HG03196 (cell line): ENCODE measurements around the gene ZNF746.

Experiments
- ATAC-seq: cut with Tn5 transposase; IDR thresholded peaks from one replicate; pipeline ENCODE4 v1.9.1; 2021; ENCODE audit not compliant: unreplicated experiment

Gene ZNF746

DNA sequence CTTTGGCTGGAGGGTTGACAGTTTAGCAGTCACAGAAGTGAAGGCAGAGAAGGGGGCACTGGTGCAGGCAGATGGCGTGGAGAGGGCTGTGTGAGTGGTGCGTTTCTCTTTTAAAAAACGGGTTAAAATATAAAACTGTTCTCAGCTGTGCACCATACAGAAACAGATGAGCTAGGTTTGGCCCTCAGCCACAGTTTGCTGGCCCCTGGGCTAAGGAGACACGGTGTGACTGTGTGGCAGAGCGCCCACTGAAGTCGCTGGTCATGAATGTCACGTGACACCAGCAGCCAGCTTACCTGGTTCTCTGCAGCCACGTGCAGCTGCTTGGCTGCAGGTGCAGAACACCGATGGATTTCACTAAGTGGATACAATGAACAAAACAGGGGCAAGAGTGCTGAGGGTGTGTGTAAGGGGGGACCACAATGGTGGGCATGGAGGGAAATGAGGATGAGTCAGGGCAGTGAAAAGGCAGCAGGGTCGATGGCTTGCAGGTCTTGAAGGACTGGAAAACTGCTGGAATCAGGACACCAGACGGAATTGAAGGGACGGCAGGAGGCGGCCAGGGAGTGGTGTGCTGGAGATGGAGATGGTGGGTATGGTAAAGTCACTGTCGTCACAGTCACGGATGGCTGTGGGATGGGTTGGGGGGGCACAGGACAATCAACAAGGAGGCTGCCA, 7.4 kb downstream of the ZNF746 start:
- ATAC-seq, result no peak

DNA sequence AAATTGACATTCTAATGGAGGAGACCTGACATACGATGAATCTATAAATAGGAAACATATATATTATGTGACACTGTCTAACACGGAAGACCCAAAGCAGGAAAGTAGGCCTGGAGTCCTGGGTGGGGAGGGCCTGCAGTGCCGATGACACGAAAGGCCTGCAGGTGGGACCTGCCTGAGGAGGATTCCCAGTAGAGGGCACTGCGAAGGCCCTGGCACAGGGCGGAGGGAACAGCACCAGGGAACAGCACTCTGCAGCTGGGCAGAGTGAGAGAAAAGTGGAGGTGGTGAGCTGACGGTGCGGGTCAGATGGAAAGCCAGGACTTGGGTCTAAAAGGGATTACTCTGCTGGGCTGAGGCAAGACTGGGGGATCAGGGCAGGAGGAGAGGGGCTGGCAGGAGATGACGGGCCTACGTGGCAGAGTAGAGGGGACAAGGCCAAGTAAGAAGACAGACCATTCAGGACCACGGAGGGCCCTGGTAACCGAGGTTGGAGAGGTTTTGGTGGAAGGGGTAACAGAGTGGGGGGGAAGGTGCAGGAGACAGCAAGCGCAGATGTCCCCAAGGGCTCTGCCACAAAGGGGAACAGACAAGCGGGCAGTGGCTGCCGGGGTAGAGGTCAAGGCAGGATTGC, 8.1 kb downstream of the ZNF746 start:
- ATAC-seq, result no peak

DNA sequence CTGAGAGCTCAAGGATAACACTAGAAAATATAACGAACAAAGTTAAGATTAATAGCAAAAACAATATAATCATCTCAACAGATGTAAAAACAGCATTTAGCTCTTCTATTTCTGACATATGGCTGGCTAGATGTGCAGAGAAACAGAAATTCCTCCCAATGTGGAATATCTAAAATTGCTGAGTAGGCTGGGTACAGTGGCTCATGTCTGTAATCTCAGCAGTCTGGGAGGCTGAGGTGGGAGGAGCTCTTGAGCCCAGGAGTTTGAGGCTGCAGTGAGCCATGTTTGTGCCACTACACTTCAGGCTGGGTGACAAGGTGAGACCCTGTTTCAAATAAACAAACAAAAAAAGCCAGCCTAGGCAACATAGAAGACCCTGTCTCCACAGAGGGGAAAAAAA, 18.0 kb downstream of the ZNF746 start:
- ATAC-seq, result no peak

DNA sequence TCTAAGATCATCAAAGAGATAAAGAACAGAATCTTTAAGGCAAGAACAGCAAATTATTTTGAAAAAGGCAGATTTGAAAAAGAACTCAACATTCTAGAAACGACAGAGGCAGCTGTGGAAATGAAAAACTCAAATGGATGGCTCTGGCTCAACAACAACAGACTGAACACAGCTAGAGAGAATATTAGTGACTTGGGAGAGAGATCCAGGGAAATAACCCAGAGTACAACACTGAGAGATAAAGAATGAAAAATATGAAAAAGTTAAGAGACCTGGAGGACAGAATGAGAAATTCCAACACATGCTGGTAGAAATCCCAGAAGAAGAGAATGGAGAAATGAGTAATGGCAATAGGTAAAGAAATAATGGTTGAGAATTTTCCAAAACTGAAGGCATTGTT, 18.9 kb downstream of the ZNF746 start:
- ATAC-seq, result no peak

DNA sequence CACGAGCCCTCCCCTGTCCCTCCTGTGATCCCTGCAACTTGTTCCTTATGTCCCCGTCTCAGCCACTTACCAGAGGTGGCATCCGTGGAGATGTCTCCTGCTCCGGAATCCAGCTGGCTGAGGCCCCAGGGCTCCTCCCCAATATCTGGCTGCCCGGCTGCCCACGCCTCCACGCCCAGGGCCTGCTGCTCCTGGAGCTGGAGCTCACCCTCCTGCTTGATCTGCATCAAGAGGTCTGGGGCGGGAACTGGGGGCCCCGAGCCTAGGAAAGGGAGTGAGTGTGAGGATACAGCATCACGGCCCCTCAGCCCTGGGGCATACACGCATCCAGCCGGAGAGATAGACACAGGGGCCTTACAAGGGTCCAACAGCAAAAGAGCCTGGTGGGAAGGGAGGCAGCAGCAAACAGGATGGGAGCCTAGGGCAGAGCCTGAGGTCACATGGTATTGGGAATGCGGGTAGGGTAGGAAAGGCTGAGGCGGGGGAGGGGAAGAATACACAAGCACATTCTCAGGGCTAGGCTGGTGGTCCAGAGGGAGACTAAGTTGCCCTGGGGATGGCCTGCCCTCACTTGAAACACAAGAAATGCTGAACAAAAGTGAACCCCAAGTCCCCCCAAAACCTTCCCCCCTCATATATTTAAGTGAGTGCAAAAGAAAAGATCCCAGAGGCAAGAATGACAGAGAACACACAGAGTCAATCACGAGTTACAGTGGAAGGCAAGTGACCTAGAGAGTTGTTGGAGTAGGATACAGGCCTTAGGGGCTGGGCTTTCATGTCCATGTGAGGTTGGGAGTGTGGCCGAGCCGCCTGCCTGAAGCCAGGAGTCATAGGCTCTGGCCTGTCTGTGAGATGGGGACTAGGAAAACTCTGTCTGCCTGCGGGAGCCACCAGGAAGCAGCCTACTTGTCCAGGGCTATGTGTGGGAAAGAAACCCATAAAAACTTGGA, 19.8 kb downstream of the ZNF746 start:
- no peak for ATAC-seq

DNA sequence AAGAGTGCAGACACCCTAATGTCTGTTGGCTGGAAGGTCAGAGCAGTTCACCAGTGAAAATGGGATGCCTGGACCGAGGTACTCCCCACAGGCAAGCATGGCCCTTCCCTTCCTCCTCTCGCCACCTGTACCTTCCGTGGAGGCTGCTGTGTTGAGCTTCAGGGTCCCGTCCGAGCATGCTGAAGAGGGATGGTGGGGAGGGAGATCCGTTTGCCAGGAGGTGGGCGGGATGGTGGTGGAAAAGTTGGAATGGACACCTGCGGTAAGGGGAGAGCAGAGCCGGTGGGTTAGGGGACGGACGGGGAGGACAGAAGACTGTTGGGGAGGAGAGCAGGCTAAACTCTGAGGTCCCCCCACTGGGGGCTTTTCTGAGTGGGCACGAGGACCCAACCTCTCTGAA, 20.8 kb downstream of the ZNF746 start:
- no peak for ATAC-seq

DNA sequence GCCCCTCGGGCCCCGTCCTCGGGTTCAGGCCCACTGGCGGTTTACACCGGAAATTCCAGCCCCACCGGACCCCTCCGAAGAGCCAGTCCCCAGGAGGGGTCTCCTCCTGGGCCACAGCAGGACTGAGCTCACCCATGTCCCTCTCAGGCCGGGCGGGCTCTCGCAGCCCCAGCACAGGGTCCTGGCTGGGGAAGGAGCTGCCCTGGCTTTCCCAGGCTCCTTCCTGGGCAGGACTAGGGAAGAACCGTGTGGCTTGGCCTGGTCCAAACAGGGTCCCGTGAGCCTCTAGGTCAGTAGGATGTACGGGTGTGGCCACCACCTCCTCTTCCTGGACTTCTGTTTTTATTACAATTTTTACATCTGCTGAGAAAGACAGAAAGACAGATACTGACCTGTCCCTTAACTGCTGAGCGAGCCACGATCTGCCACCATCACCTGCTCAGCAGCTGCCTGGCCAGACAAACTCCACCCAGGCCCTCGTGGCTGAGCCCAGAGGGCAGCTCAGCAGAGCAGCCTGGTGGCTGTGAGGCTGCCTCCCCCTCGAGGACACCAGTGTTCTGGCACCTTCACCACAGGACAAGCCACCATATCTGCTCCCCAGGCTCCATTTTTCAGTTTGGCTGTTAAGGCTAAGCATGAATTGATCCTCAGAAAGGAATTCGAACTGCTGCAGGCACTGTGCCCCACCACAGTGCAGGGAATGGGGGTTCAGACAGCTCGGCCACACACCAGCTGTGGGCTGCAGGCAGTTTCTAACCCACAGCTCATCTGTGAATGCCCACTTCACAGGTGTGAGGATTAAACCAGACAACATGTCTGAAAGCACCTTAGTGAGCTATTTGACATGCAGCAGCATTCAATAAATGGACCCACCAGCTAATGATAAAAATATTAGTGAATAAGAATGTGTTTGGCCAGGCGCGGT, 22.2 kb downstream of the ZNF746 start:
- no peak for ATAC-seq

DNA sequence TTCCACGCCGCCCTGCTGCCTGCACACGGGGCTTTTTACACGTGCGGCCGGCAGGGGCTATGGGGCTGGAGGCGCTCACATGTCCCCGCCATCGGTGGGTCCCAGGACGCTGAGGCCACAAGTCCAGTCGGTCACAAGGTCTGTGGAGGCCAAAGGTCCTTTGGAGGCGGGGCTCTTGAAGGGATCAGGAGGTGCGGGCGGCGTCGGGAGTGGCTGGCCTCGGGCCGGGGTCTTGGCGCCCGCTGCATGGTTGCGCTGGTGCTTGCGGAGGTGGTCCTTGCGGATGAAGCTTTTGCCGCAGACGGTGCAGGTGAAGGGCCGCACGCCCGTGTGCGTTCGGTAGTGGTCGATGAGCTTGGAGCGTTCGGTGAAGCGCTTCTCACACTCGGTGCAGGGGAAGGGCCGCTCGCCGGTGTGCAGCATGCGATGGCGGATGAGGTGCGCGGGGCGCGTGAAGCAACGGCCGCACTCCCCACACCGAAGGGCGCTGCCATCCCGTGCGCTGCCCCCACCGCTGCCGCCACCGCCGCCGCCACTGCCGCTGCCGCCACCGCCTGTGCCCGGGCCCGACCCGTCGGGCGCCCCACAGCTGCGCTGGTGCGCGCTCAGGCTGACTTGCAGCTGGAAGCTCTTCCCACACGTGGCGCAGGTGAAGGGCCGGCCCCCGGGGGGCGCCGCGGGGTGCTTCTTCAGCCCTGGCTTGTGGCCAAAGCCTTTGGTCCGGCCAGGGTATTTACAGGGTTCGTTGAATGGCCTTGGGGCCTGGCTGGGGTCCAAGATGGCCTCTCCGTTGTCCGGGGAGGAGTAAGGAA, 23.1 kb downstream of the ZNF746 start:
- no peak for ATAC-seq

DNA sequence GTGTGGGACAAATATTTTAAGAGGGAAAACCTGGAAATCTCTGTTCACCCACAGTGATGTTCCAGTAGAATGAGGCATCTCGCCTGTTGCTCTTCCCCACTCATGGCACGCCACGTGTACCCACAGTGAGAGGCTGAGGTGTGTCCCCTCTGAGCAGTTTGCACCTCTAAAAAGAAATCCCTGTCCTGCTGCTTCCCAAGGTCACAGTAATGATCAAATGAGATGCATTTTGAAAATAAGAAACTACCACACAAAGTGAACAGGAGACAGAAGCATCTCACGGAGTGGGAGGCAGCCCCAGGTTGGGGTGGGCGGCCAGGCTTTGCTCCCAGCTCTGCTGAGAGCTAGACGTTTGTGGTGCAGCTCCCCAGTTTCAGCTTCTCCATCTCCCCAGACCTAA, 24.4 kb downstream of the ZNF746 start:
- ATAC-seq, result no peak

DNA sequence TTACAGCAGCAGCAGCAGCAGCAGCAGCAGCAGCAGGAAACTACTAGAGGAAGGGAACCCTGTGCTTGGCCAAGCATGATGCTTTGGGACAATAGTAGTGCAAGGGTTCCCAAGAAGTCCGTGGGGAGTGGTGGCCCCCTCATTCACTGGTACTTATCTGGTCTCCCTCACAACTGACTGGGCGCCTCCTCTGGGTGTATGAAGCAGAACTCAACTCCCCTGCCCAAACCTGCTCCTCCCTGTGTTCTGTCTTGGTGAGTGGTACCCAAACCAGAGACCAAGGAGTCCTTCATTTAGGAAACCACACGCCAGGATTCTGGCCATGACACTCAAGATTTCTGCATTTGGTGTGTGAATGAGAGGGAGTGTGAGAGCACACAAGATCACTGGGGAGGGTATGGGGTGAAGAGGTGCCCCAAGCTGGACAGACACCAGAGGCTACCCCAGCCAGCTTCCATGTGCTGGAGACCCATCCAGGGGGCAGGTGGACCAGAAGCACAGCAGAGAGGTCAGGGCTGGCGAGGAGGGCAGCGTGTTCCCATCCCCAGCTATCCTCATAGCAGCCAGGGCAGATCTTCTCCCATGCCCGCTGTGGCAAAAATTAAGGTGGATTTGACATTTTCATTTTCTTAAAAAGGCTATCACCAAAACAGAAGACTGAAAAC, 26.2 kb downstream of the ZNF746 start:
- no peak for ATAC-seq

DNA sequence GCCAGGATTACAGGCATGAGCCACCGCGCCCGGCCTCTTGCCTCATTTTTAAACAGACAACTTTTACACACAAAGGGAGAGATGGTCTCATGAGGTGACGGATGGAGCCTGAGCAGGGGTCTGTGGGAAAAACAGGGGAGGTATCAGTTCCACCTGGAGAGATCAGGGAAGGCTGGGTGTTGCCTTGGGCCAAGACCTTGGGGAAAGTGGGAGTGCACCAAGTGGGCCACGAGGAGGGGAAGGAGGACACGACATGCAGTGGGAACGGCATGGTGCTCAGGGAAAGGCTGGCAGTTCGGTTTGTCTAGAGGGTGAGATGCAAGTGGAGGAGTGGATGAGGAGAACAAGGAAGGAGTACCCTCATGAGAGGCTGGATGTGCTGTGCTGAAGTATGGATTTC, 27.8 kb downstream of the ZNF746 start:
- no peak for ATAC-seq

DNA sequence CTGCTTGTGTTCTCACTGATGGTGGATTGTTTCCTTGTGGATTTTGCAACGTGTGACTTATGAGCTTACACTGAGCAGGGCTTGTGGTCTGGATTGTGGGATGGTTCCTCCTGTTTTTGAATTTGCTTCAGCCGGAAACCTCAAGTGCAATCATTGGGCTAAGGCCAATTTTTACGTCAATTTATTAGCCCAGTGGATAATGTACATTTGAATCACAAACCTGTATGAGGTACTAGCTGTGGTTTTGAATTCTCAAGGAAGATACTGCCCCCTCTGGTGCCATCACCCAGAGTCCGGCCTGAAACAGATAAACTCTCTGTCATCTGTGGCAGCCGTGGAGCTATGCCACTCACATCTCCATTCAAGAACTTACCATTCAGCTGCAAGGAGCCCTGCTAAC, 29.4 kb downstream of the ZNF746 start:
- no peak for ATAC-seq

DNA sequence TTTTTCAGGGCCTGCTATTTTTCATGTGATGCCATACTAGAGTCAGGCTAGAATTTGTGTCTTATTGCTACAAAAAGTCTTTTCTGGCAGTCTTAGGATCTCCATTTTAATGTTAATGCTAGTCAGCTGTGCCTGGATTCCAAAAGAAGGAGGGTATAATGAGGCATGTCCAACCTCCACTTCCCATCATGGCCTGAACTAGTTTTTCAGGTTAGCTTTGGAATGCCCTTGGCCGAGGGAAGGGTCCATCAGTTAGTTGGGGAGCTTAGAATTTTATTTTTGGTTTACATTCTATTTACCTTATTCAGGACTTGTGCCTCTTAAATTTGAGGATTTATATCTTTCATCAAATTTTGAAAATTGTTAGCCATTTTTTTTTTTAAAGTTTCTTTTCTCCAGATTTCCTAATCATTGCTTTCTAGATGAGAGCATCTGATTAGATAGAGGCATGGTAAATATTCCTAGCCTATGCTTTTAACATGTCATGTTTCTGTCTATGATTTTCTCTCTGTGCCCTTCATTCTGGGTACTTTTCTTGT, 30.2 kb downstream of the ZNF746 start:
- ATAC-seq, result no peak

DNA sequence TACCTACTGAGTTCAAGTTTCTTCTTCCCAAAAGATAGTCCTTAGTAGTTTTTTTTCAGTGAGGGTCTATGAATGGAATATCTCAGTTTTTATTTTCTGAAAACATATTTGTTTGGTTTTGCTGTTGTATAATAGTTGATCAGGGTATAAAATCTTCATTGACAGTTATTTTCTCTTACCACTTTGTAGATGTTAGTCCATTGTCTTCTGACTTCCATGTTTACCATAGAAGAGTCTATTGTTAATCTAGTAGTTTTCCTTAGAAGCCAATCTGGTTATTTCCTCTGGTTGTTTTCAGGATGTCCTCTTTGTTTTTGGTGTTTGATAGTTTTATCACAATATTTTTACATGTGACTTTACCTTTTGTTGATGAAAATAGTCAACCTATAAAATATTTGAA, 31.2 kb downstream of the ZNF746 start:
- no peak for ATAC-seq

DNA sequence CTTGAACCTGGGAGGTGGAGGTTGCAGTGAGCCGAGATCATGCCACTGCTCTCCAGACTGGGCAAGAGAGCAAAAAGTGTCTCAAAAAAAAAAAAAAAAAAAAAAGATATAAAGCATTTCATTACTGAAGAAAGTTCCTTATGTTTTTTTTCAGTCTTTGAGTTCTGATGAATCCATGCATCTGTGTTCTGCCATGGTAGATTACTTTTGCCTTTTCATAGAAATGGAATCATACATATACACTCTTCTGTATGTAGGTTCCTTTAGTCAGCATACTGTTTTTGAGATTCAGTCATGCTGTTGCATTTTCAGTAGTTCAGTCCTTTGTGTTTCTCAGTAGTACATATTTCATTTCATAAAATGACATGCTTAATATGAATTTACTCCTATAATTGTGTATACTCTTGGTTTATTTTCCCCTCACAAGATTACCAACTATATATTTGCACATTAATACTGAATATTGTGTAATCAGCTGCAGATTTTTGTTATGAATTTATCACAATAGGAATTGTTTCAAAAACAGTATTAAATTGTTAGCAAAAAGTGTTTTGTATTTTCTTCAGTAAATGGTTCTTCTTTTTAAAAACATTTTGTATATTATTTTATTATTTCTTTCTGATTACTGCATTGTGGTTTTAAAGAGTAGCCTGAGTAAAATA, 34.0 kb downstream of the ZNF746 start:
- ATAC-seq, result no peak

DNA sequence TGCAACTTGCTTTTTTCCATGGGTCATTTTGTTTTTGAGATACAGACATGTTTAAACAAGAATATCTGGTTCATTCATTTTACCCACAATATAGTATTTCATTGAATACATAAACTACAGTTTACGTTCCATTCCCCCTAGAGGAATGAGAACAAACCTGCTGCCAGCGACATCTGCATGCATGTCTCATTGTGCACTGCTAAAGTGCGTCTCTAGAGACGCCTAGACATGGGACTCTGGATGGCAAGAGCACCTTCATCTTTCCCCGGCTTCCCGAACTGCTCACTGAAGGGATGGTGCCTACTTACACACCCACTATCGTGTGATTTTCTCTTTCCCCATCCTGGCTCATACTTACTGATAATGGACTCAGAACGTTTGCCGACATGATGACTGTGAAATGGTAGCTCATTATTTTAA, 35.5 kb downstream of the ZNF746 start:
- ATAC-seq, result no peak

DNA sequence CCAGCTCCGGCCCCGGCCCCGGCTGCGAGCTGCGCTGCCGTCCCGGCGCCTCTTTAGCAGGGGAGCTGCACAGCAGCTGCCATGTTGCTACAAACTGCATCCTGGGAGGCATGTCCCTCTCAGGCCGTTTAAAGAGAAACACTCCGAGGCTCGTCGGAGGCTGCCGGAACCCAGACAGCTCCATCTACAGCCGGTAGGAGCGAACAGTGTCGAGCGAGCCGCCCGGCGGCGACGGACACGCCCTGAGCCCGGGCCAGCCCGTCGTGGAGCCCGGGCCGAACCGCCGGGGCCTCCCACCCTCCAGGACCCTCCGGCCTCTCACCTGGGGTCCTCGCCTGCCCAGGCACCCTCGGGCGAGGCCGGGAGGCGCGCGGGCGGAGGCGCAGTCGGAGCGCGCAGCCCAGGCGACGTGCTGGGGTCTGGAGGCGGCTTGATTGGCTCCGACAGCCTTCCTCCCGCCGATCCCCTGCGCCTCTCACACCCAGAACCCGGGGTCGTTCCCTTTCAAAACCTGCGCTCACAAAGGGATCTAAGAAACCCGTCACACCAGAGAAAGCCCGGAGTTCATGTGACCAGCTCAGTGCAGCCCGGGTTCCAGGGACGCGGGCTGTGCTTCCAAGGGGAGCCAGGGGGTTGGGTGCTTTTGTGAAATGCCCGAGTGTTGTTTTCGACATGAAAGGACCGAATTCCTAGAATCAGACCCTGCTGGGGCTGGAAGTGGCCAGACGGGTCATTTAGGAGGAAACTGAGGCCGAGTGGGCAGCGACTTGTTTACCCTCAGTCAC, 36.9 kb downstream of the ZNF746 start, which contains the start of gene ZNF777:
Gene ZNF777 (minus strand): TSS at position 570 of the 785 bp plus-strand sequence. CDS start 5,040 bp downstream, outside the sequence.
- peak; percentile 94 for ATAC-seq
